ENCODE measurements around the gene KRTAP10-12. TPM values are rescaled to one million over a fixed set of nuclear protein-coding genes. Genes with fewer than 3 reads are reported as not detected.

KRTAP10-12 gene
- total and polyA plus RNA-seq, 2 of the 4 experiments (the other 2 are of a cell fraction), result not detected

DNA sequence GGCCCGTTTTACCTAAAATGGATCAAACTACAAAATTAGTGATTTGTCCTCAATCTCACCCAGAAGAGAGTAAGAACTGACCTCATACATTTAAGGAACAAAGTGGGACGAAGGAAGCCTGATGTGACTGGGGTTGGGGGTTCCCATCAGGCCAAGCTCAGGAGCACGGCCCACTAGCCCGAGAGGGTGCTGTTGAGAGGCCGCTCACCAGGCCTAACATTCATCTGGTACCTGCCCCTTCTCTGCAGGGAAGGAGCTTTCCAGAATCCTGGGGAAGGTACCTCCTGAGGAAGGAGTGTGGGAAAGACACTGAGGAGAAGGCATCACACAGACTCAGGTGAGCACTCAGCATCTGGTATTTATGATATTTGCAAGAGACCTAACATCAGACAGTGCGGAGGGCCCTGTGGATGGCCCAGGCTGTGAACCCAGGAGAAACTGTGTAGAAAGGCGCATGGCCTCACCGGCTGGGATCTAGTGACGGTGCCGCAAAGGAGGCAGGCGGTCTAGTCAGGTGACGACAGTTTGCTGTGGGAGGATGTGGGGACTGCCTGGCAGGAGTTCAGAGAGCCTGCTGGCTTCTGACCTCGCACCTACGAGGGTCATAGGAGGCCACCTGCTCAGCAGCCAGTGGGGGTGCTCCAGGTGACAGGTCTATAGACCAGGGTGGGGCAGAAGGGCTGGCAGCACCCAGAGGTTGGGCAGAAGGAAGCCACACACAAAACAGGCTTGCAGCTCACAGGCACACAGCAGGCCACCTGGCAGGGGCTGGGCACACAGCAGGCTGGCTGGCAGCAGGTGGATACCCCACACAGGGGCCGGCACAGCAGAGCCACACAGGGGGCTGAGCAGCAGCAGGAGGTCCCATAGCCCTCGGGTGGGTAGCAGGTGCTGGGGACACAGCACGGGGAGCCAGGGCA is 43.1 kb upstream of the KRTAP10-12 start:
- 55% methylated on average over 14 of the region's 17 CpGs; no CpG with 5 or more reads in 1 of the 2 experiments for WGBS, 2 experiments (ENCODE audit: extremely low coverage in 2 of 2, insufficient read length in 1 of 2)
- Histone ChIP-seq H2BK120ac (ENCODE audit: low read depth, low read length) (no peak overlapping the region), H3K9ac (ENCODE audit: low read depth, low read length) (no peak overlapping the region), H2AFZ (replicated peaks; ENCODE audit: low read length, poor library complexity) (no peak overlapping the region), H4K20me1 (ENCODE audit: insufficient read depth, low read length) (no peaks in the 10 kb centered on the region), H3K36me3 (ENCODE audit: control insufficient read depth, insufficient read depth, low read length) (no peaks in the 10 kb centered on the region), H4K91ac (ENCODE audit: insufficient read depth, low read depth, low read length) (no peak overlapping the region), H2BK15ac (ENCODE audit: low read depth, low read length) (no peak overlapping the region), H3K9me3 (ENCODE audit: control insufficient read depth, insufficient read depth, low read length) (peaks cover 5% of the 10 kb centered on the region), H3K27me3 (ENCODE audit: control insufficient read depth, insufficient read depth, low read length) (peaks cover under 1% of the 10 kb centered on the region; the same call in 1 of the 2 replicates), H3K56ac (ENCODE audit: extremely low read depth, insufficient read depth, low read length) (no peak overlapping the region), H3K18ac (ENCODE audit: low read depth, low read length) (no peak overlapping the region), H2BK5ac (ENCODE audit: low read depth, low read length, poor library complexity, severe bottlenecking) (no peak overlapping the region), H4K8ac (ENCODE audit: low read depth in 2 of 2, low read length in 2 of 2) (no peak overlapping the region), H3K9me1 (ENCODE audit: insufficient read depth, low read length) (no peaks in the 10 kb centered on the region), H2AK5ac (ENCODE audit: low read depth, low read length) (no peak overlapping the region), H3K4me2 (ENCODE audit: low read depth, low read length) (no peak overlapping the region), H3K23ac (ENCODE audit: low read depth, low read length) (no peak overlapping the region), H3K79me1 (ENCODE audit: low read depth in 1 of 2, low read length in 2 of 2) (no peaks in the 10 kb centered on the region), H2BK20ac (ENCODE audit: low read depth, low read length) (no peak overlapping the region), H3K4me1 (ENCODE audit: control insufficient read depth, insufficient read depth, low read length) (no peaks in the 10 kb centered on the region), H3K27ac (ENCODE audit: insufficient read depth, low read length) (no peak overlapping the region), H2AK9ac (replicated peaks; ENCODE audit: low read depth, low read length, poor library complexity) (no peak overlapping the region), H3K14ac (replicated peaks; ENCODE audit: low read depth, low read length) (no peak overlapping the region), H3K4ac (ENCODE audit: low read depth, low read length) (no peak overlapping the region), H4K5ac (ENCODE audit: low read depth, low read length) (no peak overlapping the region), H3K4me3 (ENCODE audit: insufficient read depth, low read depth, low read length) (no peak overlapping the region)
- intact Hi-C loops (cut with micrococcal nuclease) (loop anchor here (10.0 kb wide), 1 partner anchor 61 kb away; the partner anchor contains the start of gene TSPEAR), dilution Hi-C loops (cut with HindIII; ENCODE audit: low sequenced_read_pairs, unreplicated experiment) (no loop called here), in situ Hi-C loops (cut with MboI; ENCODE audit: low sequenced_read_pairs) (no loop called here)
- POLR2A ChIA-PET (ENCODE audit: unreplicated experiment), result no interaction called here
- no TSS peak for BruUV-seq (replicated peaks)
- TF ChIP-seq RCOR1 (IDR thresholded peaks at IDR 0.05; ENCODE audit: insufficient replicate concordance, low read length), result no peak
- TF ChIP-seq CEBPB (IDR thresholded peaks at IDR 0.05; ENCODE audit: low read depth, low read length), result no peak
- TF ChIP-seq, protein P1, sequence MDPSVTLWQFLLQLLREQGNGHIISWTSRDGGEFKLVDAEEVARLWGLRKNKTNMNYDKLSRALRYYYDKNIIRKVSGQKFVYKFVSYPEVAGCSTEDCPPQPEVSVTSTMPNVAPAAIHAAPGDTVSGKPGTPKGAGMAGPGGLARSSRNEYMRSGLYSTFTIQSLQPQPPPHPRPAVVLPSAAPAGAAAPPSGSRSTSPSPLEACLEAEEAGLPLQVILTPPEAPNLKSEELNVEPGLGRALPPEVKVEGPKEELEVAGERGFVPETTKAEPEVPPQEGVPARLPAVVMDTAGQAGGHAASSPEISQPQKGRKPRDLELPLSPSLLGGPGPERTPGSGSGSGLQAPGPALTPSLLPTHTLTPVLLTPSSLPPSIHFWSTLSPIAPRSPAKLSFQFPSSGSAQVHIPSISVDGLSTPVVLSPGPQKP (IDR thresholded peaks at IDR 0.05; ENCODE audit: borderline replicate concordance, low read depth, low read length), result no peak
- TF ChIP-seq MXI1 (IDR thresholded peaks at IDR 0.05; ENCODE audit: borderline replicate concordance, low read depth, low read length), result no peak
- TF ChIP-seq POLR2A (IDR thresholded peaks at IDR 0.05; ENCODE audit: low read depth, low read length), result no peak
- ATAC-seq (ENCODE audit: low read depth) (no peak), DNase-seq (no peak)
- CTCF ChIA-PET, result no interaction called here
